SK-N-SH treated with all-trans-retinoic acid at 6 μM for 48 hours (cell line): ENCODE results near the gene CBLN1.

Experiments
- ATAC-seq: fragments of 200-7000 bp; cut with Tn5 transposase; 3 replicates; pipeline ENCODE4 v1.9.1; 2020; ENCODE audit warnings: mild to moderate bottlenecking, moderate library complexity
- ARNTL ChIP-seq: fragments of 450-650 bp; formaldehyde crosslinking; IDR thresholded peaks from 2 replicates; pipeline ENCODE4 v1.5.0; 2020; ENCODE audit warnings: low read depth, mild to moderate bottlenecking, moderate library complexity, borderline replicate concordance
- BACH2 ChIP-seq: fragments of 250-450 bp; sonication (Bioruptor Pico); IDR thresholded peaks from 2 replicates; pipeline ENCODE4 v1.9.0; 2021; ENCODE audit warnings: mild to moderate bottlenecking, borderline replicate concordance
- CSDC2 ChIP-seq: fragments of 250-450 bp; sonication (Bioruptor Pico); IDR thresholded peaks from 2 replicates; pipeline ENCODE4 v1.5.0; 2020; ENCODE audit warnings: mild to moderate bottlenecking, moderate library complexity
- GLIS3 ChIP-seq: fragments of 250-450 bp; sonication (Bioruptor Pico); IDR thresholded peaks from 2 replicates; pipeline ENCODE4 v1.5.0; 2020; ENCODE audit warnings: mild to moderate bottlenecking, moderate library complexity
- ISL1 ChIP-seq: fragments of 250-450 bp; sonication (Bioruptor Pico); IDR thresholded peaks from 2 replicates; pipeline ENCODE4 v2.1.2; 2022; ENCODE audit warnings: mild to moderate bottlenecking, moderate library complexity
- OSR1 ChIP-seq: fragments of 250-450 bp; sonication (Bioruptor Pico); IDR thresholded peaks from 2 replicates; pipeline ENCODE4 v1.8.0; 2022; ENCODE audit warnings: moderate library complexity, mild to moderate bottlenecking, inconsistent platforms
- PPARA ChIP-seq: fragments of 250-450 bp; sonication (Bioruptor Pico); IDR thresholded peaks from 2 replicates; pipeline ENCODE4 v1.5.0; 2020; ENCODE audit warnings: mild to moderate bottlenecking, borderline replicate concordance
- RARB ChIP-seq: fragments of 250-450 bp; sonication (Bioruptor Pico); IDR thresholded peaks from 2 replicates; pipeline ENCODE4 v1.8.0; 2021; ENCODE audit warnings: mild to moderate bottlenecking, moderate library complexity
- TCF4 ChIP-seq: fragments of 250-450 bp; sonication (Bioruptor Pico); IDR thresholded peaks from 2 replicates; pipeline ENCODE4 v1.8.0; 2021; ENCODE audit warnings: mild to moderate bottlenecking, moderate library complexity, borderline replicate concordance
- TOX ChIP-seq: fragments of 250-450 bp; sonication (Bioruptor Pico); IDR thresholded peaks from 2 replicates; pipeline ENCODE4 v1.8.0; 2021; ENCODE audit warnings: mild to moderate bottlenecking, moderate library complexity, borderline replicate concordance
- ZFP3 ChIP-seq: fragments of 250-450 bp; sonication (Bioruptor Pico); IDR thresholded peaks from 2 replicates; pipeline ENCODE4 v1.5.0; 2020; ENCODE audit warnings: mild to moderate bottlenecking, moderate library complexity
- ZFP30 ChIP-seq: fragments of 450-650 bp; formaldehyde crosslinking; IDR thresholded peaks from 2 replicates; pipeline ENCODE4 v1.5.0; 2022; ENCODE audit warnings: mild to moderate bottlenecking, moderate library complexity
- ZNF565 ChIP-seq: fragments of 450-650 bp; formaldehyde crosslinking; conservative IDR thresholded peaks from 2 replicates; pipeline ENCODE4 v1.5.0; 2020; ENCODE audit warnings: low read depth, mild to moderate bottlenecking, moderate library complexity
- ZNF8 ChIP-seq: fragments of 450-650 bp; formaldehyde crosslinking; IDR thresholded peaks from 2 replicates; pipeline ENCODE4 v1.5.0; 2020; ENCODE audit warnings: mild to moderate bottlenecking, moderate library complexity
- TF ChIP-seq, protein P1 (sequence below): fragments of 250-450 bp; sonication (Bioruptor Pico); IDR thresholded peaks from 2 replicates; pipeline ENCODE4 v1.5.0; 2020; ENCODE audit warnings: mild to moderate bottlenecking, moderate library complexity
- TF ChIP-seq, protein P2 (sequence below): fragments of 250-450 bp; sonication (Bioruptor Pico); IDR thresholded peaks from 2 replicates; pipeline ENCODE4 v1.8.0; 2020; ENCODE audit warnings: mild to moderate bottlenecking, moderate library complexity, borderline replicate concordance
- TF ChIP-seq, protein P3 (sequence below): fragments of 250-450 bp; sonication (Bioruptor Pico); IDR thresholded peaks from 2 replicates; pipeline ENCODE4 v1.5.1; 2021; ENCODE audit warnings: mild to moderate bottlenecking, moderate library complexity
- TF ChIP-seq, protein P4 (sequence below): fragments of 250-450 bp; sonication (Bioruptor Pico); IDR thresholded peaks from 2 replicates; pipeline ENCODE4 v1.8.0; 2021; ENCODE audit warnings: low read depth, mild to moderate bottlenecking, moderate library complexity, borderline replicate concordance

The CBLN1 gene

DNA sequence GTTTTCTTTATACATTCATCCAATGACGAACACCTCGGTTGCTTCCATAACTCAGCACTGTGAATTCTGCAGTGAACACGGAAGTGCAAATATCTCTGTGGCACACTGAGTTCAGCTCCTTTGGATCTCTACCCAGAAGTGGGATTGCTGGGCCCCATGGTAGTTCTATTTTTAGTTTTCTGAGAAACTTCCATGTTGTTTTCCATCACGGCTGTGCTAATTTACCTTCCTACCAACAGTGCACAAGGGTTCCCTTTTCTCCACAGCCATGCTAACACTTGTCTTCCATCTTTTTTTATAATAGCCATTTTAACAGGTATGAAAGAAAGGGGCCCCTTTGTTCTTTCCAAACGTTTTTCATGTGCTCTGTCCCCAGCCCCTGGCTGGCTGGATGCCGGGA, 30.2 kb upstream of the CBLN1 start (continued):
- TF ChIP-seq, protein P1, sequence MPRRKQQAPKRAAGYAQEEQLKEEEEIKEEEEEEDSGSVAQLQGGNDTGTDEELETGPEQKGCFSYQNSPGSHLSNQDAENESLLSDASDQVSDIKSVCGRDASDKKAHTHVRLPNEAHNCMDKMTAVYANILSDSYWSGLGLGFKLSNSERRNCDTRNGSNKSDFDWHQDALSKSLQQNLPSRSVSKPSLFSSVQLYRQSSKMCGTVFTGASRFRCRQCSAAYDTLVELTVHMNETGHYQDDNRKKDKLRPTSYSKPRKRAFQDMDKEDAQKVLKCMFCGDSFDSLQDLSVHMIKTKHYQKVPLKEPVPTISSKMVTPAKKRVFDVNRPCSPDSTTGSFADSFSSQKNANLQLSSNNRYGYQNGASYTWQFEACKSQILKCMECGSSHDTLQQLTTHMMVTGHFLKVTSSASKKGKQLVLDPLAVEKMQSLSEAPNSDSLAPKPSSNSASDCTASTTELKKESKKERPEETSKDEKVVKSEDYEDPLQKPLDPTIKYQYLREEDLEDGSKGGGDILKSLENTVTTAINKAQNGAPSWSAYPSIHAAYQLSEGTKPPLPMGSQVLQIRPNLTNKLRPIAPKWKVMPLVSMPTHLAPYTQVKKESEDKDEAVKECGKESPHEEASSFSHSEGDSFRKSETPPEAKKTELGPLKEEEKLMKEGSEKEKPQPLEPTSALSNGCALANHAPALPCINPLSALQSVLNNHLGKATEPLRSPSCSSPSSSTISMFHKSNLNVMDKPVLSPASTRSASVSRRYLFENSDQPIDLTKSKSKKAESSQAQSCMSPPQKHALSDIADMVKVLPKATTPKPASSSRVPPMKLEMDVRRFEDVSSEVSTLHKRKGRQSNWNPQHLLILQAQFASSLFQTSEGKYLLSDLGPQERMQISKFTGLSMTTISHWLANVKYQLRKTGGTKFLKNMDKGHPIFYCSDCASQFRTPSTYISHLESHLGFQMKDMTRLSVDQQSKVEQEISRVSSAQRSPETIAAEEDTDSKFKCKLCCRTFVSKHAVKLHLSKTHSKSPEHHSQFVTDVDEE (CRISPR knock-in tag), result no peak
- no peak for TF ChIP-seq OSR1

DNA sequence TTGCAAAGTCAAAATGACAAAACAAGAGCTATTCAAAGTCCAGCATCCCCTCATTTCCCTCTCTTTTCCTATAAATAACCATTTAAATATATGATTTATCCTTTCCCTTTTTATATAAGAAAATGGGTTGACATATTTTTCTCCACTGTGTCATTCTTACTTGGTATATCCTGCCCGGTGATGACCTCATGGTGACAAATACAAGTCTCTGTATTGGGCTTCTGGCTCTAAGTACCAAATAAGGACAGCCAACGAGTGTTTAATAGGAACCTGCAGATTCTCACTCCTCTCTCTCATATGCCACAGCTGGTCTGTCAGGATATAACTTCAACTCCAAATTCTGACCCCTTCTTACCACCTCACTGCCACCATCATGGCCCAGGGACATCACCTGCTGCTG, 25.5 kb upstream of the CBLN1 start:
- TF ChIP-seq ZNF8 (CRISPR knock-in tag), result no peak
- TF ChIP-seq, protein P2, sequence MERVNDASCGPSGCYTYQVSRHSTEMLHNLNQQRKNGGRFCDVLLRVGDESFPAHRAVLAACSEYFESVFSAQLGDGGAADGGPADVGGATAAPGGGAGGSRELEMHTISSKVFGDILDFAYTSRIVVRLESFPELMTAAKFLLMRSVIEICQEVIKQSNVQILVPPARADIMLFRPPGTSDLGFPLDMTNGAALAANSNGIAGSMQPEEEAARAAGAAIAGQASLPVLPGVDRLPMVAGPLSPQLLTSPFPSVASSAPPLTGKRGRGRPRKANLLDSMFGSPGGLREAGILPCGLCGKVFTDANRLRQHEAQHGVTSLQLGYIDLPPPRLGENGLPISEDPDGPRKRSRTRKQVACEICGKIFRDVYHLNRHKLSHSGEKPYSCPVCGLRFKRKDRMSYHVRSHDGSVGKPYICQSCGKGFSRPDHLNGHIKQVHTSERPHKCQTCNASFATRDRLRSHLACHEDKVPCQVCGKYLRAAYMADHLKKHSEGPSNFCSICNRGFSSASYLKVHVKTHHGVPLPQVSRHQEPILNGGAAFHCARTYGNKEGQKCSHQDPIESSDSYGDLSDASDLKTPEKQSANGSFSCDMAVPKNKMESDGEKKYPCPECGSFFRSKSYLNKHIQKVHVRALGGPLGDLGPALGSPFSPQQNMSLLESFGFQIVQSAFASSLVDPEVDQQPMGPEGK (CRISPR knock-in tag), result no peak
- no peak for TF ChIP-seq ZNF565 (CRISPR knock-in tag)
- TF ChIP-seq, protein P3, sequence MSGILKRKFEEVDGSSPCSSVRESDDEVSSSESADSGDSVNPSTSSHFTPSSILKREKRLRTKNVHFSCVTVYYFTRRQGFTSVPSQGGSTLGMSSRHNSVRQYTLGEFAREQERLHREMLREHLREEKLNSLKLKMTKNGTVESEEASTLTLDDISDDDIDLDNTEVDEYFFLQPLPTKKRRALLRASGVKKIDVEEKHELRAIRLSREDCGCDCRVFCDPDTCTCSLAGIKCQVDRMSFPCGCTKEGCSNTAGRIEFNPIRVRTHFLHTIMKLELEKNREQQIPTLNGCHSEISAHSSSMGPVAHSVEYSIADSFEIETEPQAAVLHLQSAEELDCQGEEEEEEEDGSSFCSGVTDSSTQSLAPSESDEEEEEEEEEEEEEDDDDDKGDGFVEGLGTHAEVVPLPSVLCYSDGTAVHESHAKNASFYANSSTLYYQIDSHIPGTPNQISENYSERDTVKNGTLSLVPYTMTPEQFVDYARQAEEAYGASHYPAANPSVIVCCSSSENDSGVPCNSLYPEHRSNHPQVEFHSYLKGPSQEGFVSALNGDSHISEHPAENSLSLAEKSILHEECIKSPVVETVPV (CRISPR knock-in tag), result no peak
- TF ChIP-seq ZFP3 (CRISPR knock-in tag), result no peak
- no peak for ATAC-seq

DNA sequence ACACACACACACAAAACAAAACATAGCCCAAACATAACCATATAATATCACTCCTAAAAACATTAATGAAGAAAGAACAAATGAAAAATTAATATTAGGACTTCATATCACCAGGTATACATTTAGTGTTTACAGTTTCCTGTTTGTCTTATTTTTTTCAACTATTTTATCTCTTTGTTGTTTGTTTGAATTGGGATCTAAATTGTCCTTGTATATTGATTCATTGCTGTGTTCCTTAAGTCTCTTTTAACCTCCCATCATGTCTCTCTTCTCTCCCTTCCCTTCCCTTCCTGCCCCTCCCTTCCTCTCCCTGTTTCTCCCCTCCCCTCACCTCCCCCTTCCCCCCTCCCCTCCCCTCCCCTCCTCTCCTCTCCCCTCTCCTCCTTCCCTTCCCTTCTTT, 23.8 kb upstream of the CBLN1 start:
- TF ChIP-seq BACH2 (CRISPR knock-in tag), result no peak
- ATAC-seq, result no peak

DNA sequence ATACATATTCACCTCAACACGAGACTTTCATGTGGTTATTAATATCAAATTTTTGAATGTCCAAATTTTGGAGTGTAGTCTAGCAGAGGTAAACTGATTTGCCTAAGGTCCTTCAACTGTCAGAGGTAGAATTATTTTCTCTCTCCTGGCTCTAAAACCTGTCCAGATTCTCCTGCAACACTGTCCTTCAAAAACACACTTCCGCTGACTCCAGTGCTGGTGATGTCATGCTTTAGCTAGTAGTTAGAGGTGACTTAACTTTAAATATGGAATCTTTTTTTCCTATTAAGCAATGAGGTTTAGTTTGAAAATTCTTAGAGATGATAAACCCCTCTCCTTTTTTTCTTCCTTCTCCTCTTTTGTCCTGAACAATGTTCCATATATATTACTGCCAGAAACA, 10.8 kb upstream of the CBLN1 start:
- no peak for ATAC-seq
- no peak for TF ChIP-seq ARNTL
- no peak for TF ChIP-seq ISL1
- TF ChIP-seq PPARA (CRISPR knock-in tag), result no peak
- no peak for TF ChIP-seq ZFP3 (CRISPR knock-in tag)
- TF ChIP-seq TCF4 (CRISPR knock-in tag), result no peak
- TF ChIP-seq ZNF8 (CRISPR knock-in tag), result no peak
- no peak for TF ChIP-seq GLIS3 (CRISPR knock-in tag)
- no peak for TF ChIP-seq OSR1

DNA sequence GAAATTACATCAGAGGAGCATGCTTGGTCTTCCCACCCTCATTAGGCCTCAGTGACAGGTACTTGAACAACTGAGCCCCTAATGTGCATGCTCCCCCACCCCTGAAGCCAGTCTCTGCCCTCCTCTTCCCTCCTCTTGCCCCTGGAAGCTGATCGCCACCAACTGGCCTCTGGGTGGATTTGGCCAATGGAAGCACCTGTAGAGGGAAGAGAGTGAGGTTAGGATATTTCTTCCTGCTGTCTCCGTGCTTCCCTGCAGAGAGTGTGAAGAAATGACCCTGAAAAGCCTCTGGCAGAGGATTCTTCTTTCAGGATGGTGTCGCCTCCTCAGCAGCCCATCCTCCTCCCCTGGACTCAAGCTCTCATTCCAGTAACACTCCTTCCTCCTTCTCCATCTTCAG, 5.9 kb upstream of the CBLN1 start:
- ATAC-seq, result no peak
- no peak for TF ChIP-seq ZFP3 (CRISPR knock-in tag)
- TF ChIP-seq OSR1, result no peak
- no peak for TF ChIP-seq RARB (CRISPR knock-in tag)
- no peak for TF ChIP-seq TOX (CRISPR knock-in tag)
- TF ChIP-seq ISL1, result no peak
- no peak for TF ChIP-seq ZFP30 (CRISPR knock-in tag)
- TF ChIP-seq, protein P3 (CRISPR knock-in tag), result no peak
- TF ChIP-seq ZNF565 (CRISPR knock-in tag), result no peak
- TF ChIP-seq, protein P4, sequence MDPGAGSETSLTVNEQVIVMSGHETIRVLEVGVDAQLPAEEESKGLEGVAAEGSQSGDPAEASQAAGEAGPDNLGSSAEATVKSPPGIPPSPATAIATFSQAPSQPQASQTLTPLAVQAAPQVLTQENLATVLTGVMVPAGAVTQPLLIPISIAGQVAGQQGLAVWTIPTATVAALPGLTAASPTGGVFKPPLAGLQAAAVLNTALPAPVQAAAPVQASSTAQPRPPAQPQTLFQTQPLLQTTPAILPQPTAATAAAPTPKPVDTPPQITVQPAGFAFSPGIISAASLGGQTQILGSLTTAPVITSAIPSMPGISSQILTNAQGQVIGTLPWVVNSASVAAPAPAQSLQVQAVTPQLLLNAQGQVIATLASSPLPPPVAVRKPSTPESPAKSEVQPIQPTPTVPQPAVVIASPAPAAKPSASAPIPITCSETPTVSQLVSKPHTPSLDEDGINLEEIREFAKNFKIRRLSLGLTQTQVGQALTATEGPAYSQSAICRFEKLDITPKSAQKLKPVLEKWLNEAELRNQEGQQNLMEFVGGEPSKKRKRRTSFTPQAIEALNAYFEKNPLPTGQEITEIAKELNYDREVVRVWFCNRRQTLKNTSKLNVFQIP (CRISPR knock-in tag), result no peak
- TF ChIP-seq CSDC2 (CRISPR knock-in tag), result no peak
- no peak for TF ChIP-seq ZNF8 (CRISPR knock-in tag)
- no peak for TF ChIP-seq GLIS3 (CRISPR knock-in tag)
